T-helper 1 cell (primary cell): ENCODE measurements around the gene EFNA3.
A peak's percentile ranks its signal among the peaks of the same experiment; 100 is the strongest.

ENCODE experiments used
- DNase-seq, 5 donors: peaks; one replicate each; pipeline ENCODE4 v3.0.0-alpha.2; 2012 to 2020

Gene EFNA3

DNA sequence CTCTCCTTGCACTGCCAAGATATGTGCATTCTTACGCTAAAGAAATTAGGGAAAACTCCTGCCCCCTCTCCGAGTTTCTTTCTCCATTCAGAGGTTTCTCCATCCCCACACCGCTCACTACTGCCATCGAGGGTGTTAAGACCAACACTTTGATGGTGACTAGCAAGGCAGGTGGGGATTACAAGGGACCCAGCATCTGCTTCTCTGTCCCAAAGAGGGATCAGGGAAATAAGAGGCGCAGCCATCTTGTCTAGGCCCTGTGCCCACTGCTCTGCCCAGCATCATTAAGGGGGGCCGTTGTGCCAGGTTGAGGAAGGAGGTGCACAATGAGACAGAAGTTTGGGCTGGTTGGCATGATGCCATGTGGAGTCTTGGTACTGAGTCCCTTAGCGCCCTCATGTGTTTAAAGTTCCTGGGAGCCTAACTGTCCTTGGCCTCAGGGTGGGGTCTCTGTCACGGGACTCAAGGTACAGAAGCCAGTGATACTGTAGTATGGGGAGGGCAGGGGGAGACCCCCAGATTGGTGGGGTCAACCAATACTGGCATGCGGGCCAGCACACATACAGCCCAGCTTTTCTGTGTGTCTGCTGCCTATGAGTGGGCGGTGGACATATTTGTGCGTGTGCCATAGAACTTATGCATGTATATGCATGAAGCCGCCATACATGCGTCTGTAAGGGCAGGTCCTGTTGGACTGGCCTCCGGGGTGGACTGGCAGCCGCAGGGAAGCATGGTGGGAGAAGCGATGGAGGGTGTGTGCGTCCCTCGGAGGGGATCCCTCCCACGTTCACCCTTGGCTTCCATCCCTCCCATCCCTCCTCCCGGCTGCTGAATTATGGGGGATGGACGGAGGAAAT is 5.5 kb downstream of the EFNA3 start:
- peak in 1 of 5 donors; percentile 55 for DNase-seq

DNA sequence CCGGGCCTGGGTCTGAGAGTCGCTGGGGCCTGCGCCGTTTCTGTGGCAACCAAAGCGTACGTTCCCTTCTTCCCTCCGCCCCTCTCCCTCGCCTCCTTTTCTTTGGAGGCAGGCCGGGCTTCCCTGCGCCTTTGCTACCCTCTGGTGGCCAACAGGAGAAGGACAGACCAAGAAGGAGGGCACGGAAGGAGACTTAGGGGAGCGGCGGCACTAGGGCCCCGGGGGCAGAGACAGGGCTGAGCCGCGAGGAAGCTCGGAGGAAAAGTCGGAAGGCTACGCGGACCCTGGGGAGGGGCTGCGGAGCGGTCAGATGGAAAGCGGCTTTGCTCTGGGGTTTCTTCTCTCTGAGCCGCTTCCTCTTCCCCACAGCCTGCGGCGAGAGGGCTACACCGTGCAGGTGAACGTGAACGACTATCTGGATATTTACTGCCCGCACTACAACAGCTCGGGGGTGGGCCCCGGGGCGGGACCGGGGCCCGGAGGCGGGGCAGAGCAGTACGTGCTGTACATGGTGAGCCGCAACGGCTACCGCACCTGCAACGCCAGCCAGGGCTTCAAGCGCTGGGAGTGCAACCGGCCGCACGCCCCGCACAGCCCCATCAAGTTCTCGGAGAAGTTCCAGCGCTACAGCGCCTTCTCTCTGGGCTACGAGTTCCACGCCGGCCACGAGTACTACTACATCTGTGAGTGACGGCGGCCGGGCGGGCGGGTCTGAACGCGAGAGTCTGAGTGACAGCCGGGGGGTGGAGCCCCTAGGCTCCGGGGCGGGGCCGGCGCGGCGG is 6.3 kb downstream of the EFNA3 start:
- peak; percentile 79 to 93 (median 88) for DNase-seq

DNA sequence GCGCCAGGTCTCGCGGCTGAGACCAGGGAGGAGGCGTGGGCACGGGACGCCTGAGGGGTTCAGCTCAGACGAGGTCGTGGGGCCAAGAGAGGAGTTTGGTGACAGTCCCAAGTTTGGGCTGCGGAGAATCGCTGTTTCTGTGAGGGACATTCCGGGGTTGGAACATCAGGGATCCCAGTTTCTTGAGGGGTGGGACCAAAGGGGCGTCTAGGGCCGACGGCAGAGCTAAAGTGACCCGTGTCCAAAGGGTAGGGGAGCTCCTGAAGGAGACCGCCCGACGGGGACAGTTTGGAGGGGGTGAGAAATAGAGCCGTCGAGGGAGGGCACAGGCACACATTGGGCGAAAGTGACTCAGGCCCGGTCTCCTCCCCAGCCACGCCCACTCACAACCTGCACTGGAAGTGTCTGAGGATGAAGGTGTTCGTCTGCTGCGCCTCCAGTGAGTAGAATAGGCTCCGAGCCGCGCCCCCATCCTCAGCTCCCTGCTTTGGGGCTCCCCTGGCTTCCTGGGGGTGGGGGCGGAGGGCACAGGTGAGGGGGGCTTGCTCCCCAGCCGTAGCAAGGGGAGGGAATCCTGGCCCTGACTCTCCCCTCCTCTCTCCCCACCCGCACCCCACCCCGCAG is 7.0 kb downstream of the EFNA3 start:
- DNase-seq = peak; percentile 68 to 71 (median 70)

DNA sequence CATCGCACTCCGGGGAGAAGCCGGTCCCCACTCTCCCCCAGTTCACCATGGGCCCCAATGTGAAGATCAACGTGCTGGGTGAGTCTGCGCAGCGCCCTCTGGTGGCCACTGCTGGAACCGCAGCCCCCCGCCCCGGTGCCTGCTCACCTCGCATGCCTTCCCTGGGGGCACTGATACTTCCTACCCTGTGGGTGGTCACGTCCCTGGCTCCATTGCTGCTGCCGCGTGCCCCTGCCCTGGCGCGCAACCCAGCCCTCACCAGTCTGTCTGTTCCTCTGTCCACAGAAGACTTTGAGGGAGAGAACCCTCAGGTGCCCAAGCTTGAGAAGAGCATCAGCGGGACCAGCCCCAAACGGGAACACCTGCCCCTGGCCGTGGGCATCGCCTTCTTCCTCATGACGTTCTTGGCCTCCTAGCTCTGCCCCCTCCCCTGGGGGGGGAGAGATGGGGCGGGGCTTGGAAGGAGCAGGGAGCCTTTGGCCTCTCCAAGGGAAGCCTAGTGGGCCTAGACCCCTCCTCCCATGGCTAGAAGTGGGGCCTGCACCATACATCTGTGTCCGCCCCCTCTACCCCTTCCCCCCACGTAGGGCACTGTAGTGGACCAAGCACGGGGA is 7.6 kb downstream of the EFNA3 start:
- peak; percentile 55 to 77 (median 73) for DNase-seq

DNA sequence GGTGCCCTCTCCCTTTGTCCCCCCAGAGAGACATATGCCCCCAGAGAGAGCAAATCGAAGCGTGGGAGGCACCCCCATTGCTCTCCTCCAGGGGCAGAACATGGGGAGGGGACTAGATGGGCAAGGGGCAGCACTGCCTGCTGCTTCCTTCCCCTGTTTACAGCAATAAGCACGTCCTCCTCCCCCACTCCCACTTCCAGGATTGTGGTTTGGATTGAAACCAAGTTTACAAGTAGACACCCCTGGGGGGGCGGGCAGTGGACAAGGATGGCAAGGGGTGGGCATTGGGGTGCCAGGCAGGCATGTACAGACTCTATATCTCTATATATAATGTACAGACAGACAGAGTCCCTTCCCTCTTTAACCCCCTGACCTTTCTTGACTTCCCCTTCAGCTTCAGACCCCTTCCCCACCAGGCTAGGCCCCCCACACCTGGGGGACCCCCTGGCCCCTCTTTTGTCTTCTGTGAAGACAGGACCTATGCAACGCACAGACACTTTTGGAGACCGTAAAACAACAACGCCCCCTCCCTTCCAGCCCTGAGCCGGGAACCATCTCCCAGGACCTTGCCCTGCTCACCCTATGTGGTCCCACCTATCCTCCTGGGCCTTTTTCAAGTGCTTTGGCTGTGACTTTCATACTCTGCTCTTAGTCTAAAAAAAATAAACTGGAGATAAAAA is 8.4 kb downstream of the EFNA3 start:
- DNase-seq = no peak

DNA sequence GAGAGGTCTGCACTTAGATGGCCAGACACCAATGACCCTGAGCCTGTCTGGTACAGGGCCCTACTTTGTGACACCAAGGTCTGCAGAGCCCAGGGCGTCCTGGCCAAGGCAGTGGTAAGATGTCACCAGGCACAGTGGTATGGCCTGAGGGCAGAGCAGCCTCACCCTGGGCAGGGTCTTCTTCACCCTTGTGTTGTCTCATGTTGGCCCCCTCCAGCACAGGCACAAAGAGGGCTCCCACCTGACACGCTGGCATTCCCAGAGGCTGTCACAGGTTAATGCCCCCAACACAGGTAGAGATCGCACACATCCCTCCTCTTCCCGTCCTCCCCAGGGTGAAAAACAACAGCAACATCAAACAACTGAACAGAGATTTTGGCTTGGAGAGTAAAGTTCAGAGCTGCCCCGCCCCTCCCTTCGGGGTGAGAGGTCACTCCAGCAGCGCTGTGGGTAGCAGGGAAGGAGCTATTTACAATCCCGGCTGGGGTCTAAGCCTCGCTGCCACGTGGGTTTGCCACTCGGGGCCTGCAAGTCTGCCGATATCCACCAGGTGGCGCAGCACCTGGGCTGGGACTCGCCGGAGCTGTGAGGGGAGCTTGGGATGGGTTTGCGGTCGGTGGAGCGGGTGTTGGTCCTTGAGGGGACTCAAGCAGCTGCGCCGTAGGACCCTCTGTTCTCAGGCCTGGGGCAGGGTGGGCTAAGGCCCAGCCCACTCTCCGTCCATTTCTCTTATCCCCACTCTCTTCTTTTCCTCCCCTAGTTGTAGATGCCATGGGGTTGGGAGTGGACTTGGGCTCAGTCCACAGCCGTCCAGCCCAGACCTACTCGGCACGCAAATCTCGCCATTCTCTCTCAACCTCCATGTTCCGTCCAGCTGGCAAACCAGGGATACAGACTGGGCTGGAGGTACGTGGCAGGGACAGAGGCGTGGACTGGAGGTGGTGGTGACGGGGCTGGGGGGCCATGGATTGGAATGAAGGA is 12.7 kb downstream of the EFNA3 start:
- peak; percentile 58 to 77 (median 70) for DNase-seq

DNA sequence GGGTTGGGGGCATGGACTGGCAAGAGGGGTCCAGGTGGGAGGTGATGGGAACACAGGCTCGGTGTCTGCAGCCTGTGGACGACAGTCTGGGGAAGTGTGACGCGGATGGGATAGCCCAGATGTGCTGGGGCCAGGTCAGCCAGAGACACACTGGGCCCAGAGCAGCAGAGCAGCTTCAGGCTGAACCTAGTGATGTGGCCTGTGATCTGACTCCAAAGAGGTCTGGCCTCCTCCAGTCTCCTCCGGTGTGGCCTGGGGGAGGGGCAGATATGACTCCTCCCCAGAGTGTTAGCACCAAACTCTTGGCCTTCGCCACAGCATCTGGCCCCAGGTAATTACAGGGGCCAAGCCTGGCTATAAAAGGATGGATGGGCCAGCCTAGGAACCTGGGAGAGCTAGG is 13.5 kb downstream of the EFNA3 start:
- DNase-seq = no peak

DNA sequence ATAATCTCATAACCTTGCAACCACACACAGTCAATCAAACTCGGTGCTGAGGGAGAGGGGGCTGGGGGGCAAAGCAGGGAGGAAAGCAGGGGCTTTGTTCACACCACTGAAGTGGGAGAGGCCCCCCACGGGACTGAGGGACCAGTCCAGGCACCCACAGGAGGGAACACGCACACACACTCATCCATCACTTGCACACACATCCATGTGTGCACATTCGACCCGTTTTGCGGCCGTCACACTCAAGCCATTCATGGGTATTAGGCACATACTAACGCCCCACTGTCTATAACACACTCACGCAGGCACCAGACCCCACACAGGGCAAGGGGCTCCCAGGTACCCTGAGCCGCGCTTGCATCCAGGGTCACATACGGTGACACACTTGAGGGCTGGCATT is 14.0 kb downstream of the EFNA3 start:
- no peak for DNase-seq

DNA sequence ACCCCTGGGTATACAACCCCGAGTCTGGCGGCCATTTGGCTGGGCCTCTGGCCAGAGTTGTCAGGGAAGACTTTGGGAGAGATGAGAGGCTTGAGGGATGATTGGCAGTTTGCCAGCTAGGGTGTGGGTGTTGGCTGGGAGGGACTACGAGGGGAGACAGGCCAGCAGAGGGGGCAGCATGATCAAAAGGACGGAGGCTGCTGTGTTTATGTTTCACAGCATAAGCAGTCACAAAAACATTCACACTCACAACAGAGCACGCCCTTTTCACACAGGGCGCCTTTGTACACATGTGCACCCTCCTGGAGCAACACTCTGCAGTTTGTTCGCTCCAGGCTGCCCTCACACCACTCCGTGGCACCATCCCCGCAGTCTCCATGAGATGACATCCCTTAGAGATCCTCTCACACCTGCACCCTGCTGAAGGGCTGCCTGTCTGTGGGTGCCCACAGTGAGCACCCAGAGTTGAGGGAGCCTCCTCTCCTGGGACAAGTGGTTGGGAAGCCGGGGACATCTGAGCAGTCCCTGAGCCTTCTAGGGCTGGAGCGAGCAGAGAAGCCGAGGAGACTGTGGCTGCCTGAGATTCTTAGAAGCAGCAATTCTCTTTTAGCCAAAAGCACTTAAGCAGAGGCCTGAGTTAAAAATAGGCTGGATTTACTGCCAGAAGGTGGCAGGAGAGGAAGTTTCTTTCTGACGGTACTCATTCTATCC is 15.4 kb downstream of the EFNA3 start:
- DNase-seq = no peak

DNA sequence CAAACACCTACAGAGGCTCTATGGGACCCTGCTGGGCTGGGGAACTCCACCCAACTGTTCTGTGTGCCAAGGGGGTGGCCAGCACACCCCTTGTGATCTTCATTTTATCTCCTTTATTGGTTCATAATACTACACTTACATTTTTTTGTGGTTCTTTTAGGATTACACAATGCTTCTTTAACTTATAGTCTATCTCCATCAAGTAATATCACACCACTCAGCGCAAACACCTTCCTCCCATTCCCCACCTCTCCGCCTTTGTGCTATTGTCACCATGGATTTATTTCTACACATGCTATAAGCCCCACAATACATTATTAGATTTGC is 15.9 kb downstream of the EFNA3 start:
- no peak for DNase-seq

DNA sequence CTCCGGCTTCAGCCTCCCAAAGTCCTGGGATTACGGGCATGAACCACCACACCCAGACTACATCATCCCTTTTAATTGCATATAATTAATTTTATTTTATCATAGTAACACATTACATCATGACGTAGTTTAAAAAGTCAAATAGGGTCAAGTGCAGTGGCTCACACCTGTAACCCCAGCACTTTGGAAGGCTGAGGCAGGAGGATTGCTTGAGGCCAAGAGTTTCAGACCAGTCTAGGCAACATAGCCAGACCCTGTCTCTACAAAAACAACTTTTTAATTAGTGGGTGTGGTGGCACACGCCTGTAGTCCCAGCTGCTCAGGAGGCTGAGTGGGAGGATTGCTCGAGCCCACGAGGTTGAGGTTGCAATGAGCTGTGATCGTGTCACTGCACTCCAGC is 20.7 kb downstream of the EFNA3 start:
- DNase-seq = no peak

DNA sequence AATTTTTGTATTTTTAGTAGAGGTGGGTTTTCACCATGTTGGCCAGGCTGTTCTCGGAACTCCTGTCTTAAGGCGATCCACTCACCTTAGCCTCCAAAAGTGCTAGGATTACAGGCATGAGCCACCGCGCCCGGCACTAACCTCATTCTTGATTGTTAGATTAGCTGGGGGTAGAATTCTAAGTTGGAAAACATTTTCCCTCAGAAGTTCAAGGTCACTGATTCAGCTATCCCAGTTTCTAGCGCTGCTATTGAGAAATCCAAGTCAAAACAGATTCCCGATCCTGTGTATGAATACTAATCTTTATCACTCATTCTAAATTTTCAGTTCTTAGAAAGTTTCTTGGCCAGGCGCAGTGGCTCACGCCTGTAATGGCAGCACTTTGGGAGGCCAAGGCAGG is 24.7 kb downstream of the EFNA3 start:
- no peak for DNase-seq

DNA sequence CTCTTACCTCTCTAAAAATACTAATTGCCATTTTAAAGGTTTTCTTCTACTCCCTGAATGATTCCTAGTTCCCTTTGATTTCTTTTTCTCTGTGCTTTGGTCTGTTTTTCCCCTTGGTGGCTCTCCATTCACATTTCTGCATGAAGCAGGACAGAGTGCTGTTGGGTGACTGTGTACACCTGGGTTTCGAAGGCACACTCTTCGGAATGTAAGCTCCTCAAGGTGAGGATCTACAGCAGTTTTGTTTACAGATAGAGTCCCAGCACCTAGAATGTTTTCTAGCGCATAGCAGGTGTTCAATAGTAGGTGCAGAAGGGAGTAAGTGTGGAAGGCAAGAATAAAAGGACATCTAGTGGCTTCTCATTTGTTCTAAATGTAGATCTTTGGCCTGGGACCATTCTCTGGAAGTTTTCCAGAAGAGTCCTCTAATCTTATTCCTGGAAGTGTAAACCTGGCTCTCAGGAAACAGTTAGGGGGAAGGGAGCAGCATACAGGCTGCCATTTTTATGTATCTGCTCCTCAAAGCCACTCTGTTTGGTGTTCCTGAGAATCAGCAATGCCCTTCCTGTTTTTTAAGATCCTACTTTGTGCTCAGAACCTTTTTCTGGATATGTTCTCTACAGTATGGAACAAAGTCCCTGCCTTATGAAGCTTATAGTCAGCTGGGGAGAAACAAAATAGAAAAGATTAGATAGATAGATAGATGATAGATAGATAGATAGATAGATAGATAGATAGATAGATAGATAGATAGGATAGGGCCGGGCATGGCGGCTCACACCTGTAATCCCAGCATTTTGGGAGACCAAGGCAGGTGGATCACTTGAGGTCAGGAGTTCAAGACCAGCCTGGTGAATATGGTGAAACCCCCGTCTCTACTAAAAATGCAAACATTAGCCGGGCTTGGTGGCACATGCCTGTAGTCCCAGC is 26.2 kb downstream of the EFNA3 start:
- no peak for DNase-seq

DNA sequence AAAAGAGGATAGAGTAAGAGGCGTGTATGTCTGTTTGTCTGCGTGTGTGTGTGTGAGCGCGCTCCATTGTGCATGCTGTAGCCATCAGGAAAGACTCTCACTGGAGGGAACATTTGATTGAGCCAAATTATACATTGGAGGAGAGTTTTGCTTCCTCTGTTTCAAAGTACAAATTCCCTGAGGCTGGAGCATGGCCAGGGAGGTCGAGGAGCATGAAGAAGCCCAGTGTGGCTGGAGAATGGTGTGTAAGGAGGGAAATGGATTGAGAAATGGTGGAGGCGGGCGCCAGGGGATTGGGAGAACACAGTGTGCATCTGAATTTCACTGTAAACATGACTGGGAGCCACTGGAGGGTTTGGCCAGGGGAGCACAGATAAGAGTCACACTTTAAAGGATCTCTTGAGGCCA is 27.0 kb downstream of the EFNA3 start:
- DNase-seq = no peak

DNA sequence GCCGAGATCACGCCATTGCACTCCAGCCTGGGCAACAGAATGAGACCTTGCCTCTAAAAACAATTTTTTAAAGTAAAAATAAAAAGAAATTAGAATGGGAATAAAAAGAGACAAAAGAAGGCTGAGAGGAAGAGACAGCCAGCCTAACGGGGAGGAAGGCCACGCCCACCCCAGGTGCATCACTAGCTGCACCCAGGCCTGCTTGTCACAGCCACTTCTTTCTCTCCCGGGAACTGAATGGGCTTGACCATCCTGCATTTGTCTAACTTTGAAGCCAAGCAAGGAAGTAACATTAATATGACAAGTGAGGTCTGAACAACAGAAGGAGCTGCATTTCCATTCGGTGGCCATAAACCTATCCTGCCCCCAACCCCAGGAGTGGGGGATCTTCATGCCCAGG is 28.2 kb downstream of the EFNA3 start:
- no peak for DNase-seq

DNA sequence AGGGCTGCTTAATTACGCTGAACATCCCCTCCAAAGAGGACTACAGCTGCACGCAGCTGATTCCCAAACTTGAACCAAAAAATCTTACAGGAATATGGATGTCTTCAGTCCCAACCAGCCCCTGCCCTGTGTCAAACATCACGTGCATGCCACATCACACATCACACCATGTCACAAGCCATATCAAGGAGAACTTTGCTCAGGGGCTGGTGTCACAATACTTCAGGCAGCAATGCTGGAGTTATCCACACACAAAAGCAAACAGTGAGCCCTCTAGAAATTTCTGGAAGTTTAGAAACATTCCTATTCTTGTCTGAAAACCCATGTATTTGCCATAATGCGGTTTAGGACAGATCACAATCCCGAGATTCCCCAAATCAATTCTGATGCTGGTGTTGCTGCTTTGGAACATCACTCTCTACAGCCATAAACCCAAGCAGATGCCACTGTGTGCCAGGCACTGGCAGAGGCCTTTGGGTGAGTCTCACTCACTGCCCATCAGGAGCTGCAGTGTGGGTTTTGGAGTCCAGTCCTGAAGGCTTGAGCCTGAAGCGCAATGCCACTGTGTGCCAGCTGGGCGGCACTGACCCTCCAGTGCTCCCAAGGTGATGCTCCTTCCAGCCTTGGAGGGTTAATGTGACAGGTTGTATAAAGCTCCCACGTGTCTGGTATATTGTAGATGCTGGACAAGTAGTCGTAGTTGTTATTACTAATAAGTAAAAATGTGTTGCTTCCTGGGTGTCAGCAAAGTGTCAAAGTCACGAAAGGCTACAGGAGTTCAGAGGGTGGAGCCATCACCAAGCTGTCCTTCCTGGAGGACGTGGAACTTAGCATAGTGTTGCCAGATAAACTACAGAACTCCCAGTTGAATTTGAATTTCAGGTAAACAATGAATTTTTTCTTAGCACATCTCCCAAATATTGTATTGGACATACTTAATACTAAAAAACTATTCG is 28.9 kb downstream of the EFNA3 start:
- no peak for DNase-seq

DNA sequence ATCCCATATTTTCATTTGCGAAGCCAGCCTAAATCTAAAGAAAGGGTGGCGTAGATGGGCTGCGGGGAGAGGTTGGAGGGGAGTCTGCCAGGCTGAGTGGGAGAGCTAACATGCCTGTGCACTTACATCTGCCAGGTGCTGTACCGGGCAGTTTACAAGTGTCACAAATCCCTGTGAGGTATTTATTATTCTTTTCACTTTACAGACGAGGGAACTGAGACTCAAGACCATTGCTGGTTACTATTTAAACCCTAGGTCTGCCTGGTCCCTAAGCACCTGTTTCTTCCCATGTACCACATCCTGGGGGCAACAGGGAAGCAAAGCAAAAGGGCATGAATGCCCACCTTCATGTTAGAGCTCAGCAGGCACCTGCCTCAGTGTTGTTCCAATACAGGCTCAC is 29.7 kb downstream of the EFNA3 start:
- DNase-seq = no peak

DNA sequence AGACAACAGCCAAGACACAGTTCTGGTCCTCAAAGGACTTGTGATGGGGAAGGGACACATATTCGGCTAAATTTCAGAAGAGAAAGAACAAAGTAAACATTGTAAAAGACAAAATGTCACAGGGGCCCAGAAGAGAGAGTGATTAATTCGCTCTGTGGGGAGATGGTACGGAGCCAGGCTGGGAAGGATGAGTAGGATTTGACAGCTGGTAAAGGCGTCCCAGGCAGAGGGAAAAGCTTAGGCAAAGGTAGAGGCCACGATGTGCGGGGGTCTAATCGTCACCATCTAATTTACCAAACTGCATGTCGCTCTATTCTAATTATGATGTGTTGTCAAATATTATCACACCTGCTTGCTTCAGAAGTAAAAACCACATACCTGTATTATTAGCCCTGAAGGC is 31.7 kb downstream of the EFNA3 start:
- DNase-seq = no peak
